Embryonic facial prominence (tissue), 1 donor: ENCODE results near the gene LDB3.

Experiments used
- DNase-seq: peaks from one replicate; pipeline ENCODE4 v3.0.0-alpha.2; 2016; ENCODE audit errors: extremely low spot score

LDB3 gene

DNA sequence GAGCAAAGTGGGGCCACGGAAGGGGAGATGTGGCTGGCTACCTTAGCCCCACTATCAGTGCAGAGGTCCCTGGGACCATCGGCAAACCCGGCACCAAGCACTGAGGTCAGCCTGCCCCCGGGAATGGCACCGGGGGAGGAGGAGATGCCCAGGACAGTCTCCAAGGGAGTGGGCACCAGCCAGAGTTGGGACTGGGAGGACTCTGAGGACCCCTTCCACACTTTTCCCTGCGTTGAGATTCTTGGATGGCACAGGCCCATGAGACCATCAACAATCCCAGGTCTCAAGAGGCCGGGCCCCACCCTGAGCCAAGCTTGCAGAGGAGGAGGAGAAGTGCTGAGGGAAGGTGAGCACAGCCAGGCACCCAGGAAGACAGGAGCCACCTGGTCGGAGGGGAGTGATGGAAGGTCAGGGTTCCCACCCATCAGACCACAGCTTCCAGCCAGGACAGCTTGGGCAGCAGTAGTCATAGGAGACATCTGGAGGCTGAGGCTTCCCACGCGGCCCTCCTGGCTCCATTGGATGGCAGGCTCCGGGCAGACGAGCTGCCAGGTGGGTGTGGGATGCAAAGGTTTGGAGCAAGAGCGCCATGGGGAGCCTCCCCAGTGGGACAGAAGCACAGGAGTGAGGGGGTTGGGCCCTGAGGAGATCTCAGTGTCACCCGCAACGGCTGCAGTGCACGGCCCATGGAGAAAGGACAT is 16.5 kb upstream of the LDB3 start:
- no peak for DNase-seq

- no peak for DNase-seq
These were observed 15.7 kb upstream of the LDB3 start for GRCh38 chr10:86652361-86653202.

GRCh38 chr10:86653379-86653778 is 14.9 kb upstream of the LDB3 start:
- DNase-seq = no peak

DNA sequence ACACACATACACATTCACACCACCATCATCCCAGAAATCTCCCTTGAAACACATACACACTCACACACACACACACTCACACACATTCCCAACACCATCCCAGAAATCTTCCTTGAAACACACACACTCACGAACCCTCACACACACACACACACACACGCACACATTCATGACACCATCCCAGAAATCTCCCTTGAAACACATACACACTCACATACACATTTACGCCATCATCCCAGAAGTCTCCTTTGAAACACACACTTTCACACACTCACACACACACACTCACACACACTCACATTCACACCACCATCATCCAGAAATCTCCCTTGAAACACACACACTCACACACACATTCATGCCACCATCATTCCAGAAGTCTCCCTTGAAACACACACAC is 14.3 kb upstream of the LDB3 start:
- DNase-seq = no peak

DNA sequence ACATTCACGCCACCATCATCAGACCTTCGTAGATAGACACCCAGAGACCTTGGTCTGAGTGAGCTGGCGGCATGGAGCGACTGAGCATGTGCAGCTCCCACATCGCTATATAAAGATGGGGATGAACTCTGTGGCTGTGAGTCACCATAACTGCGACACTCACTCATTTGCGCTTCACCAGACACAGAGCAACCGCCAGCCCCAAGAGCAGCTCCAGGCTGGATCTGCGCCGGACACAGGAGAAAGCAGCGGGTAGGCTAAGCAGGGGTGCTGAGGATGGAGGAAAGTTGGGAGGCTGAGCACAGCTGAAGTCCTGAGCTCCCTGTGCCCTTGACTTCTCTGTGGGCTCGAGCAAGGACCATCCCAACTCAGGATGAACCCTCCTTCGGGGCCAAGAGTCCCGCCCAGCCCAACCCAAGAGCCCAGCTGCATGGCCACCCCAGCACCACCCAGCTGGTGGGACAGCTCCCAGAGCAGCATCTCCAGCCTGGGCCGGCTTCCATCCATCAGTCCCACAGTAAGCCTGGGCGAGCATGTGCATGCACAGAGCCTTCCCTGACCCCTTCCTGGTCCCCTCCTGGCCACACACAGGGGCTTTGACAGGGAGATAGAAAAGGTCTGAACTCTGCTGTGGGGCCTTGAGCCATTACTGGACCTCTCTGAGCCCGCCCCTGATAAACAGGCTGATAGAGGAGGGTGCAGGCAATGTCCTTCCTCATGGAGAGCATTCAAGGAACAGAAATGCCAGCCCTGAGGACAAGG is 13.7 kb upstream of the LDB3 start, which contains the start of gene OPN4:
OPN4 (plus strand) TSS at position 137 of the 762 bp plus-strand sequence; CDS start at position 374, 237 bp downstream.
- DNase-seq = no peak

- no peak for DNase-seq
These were observed 13.2 kb upstream of the LDB3 start for GRCh38 chr10:86655173-86655540.

GRCh38 chr10:86655596-86655995 is 12.7 kb upstream of the LDB3 start:
- DNase-seq = no peak

GRCh38 chr10:86657011-86657395 is 11.3 kb upstream of the LDB3 start:
- DNase-seq = no peak

- DNase-seq = no peak
These were observed 10.8 kb upstream of the LDB3 start for GRCh38 chr10:86657396-86658011.

DNA sequence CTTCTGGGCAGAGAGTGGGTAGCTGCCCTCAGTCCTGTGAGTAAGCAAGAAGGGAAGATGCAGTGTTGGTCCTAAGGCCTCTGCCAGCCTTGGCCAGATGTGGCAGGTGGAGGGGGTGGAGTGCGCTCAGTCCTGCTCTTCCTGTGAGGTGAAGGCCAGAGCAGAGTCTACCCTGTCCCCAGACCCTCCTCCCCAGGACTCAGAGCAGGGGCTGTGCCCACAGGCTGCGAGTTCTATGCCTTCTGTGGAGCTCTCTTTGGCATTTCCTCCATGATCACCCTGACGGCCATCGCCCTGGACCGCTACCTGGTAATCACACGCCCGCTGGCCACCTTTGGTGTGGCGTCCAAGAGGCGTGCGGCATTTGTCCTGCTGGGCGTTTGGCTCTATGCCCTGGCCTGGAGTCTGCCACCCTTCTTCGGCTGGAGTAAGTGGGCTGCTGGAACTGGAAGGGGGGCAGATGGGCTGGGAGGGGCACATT is 10.0 kb upstream of the LDB3 start:
- DNase-seq = no peak

GRCh38 chr10:86658751-86659150 is 9.6 kb upstream of the LDB3 start:
- no peak for DNase-seq

DNA sequence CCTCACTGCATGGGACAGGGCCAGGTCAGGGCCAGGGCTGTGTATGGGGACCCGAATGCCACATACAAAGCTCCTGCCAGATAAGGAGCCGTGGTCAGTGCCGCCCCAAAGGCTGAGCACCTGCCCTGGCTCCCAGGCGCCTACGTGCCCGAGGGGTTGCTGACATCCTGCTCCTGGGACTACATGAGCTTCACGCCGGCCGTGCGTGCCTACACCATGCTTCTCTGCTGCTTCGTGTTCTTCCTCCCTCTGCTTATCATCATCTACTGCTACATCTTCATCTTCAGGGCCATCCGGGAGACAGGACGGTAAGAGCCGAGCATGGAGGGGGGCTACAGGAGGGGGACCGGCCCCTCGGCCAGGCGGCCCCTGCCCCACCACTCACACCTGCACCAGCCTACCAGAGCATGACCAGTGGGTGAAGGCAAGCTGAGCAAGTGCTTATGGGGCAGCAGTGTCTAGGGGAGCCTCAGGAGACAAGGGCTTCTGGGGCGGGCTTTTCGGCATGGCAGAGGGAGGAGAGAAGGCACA is 9.1 kb upstream of the LDB3 start:
- no peak for DNase-seq

- no peak for DNase-seq
These were observed 8.4 kb upstream of the LDB3 start for GRCh38 chr10:86659721-86660453.

- DNase-seq = no peak
These were observed 6.9 kb upstream of the LDB3 start for GRCh38 chr10:86661161-86662025.

GRCh38 chr10:86662186-86663045 is 5.9 kb upstream of the LDB3 start:
- DNase-seq = no peak

GRCh38 chr10:86663046-86663345 is 5.3 kb upstream of the LDB3 start:
- no peak for DNase-seq

DNA sequence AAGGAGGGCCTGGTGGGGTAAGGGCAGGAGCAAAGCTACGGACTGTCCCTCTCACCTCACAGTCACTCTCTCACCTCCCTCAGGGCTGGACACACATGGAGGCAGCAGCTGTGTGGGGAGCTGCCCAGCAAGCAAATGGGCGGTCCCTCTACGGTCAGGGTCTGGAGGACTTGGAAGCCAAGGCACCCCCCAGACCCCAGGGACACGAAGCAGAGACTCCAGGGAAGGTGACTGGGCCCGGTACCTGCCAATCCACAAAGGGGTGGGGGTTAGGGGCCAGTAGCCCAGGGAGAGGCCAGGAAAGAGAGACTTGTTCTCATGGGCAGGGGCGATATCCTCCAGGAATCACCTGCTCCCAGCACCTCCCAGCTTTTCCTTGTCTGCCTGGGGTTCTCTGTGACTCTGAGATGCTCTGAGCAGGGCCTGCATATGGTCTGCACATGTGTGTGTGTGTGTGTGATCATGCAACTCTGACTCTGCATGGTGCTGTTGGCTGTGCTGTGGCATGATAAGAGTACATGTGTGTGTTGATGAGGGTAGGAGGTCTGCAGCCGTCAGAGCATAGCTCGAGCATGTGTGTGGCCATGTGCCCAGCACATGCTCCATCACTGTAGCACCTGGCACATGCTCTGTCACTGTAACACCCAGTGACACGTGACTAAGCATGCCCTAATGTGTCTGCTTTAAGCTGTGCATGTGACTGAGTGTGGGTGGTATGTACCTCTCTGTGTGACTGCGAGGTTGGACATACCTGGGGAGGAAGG is 4.6 kb upstream of the LDB3 start:
- no peak for DNase-seq
